Measurements from ENCODE around the gene DNAJC1.

- TF ChIP-seq CTCF (IDR thresholded peaks at IDR 0.05; ENCODE audit: low read length) (no peak), EZH2 (IDR thresholded peaks at IDR 0.05; ENCODE audit: borderline replicate concordance, low read length) (no peak)
Observed at GRCh38 chr10:21801609-21802008, 201.9 kb downstream of the DNAJC1 start.
